ENCODE measurements around the gene HS6ST3.

DNA sequence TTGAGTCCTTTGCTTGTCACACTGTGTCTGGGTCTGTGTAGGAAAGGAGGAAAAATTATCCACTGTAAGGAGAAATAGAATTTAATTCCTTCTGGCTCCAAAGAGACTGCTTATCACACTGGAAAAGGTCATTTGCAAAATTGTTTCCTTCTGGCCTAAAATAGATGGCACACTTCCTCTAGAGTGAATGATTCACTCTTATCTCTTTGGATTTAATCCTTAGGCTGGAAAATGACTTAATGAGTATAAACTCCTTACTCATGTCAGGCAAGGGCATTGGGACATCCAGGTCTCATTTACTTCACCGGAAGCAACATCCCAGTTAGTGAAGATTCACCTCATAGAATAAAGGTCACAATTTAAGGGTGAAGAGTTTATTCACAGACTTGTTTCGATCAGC, 610.8 kb downstream of the HS6ST3 start:
- TF ChIP-seq, protein P1, sequence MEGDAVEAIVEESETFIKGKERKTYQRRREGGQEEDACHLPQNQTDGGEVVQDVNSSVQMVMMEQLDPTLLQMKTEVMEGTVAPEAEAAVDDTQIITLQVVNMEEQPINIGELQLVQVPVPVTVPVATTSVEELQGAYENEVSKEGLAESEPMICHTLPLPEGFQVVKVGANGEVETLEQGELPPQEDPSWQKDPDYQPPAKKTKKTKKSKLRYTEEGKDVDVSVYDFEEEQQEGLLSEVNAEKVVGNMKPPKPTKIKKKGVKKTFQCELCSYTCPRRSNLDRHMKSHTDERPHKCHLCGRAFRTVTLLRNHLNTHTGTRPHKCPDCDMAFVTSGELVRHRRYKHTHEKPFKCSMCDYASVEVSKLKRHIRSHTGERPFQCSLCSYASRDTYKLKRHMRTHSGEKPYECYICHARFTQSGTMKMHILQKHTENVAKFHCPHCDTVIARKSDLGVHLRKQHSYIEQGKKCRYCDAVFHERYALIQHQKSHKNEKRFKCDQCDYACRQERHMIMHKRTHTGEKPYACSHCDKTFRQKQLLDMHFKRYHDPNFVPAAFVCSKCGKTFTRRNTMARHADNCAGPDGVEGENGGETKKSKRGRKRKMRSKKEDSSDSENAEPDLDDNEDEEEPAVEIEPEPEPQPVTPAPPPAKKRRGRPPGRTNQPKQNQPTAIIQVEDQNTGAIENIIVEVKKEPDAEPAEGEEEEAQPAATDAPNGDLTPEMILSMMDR (IDR thresholded peaks at IDR 0.05 in 8 of 11, conservative IDR thresholded peaks at IDR 0.05 in 3 of 11), result no peak
- TF ChIP-seq POLR2A (IDR thresholded peaks at IDR 0.05), result no peak

Measured in spleen (tissue), 7 donors.